H9 (cell line): Measurements from ENCODE around the gene OR10A7. TPM values are rescaled to one million over a fixed set of nuclear protein-coding genes. Genes with fewer than 3 reads are reported as not detected.

Source experiments
- DNase-seq: peaks from one replicate; pipeline ENCODE4 v3.0.0-alpha.2; 2017
- H2AFZ ChIP-seq: one replicate; pipeline ENCODE4 v1.6.1; 2013; ENCODE audit warnings: mild to moderate bottlenecking, low read length, control low read depth, moderate library complexity
- H2AK5ac ChIP-seq: 2 replicates; pipeline ENCODE4 v1.6.1; 2013; ENCODE audit warnings: low read length, control low read depth, mixed read lengths; ENCODE audit not compliant: insufficient read length
- H2BK120ac ChIP-seq: one replicate; pipeline ENCODE4 v1.6.1; 2013; ENCODE audit warnings: low read depth, mild to moderate bottlenecking, low read length, control low read depth, inconsistent platforms; ENCODE audit not compliant: poor library complexity, severe bottlenecking
- H2BK12ac ChIP-seq: 2 replicates; pipeline ENCODE4 v1.6.1; 2013; ENCODE audit warnings: low read length, control low read depth, mixed read lengths, low read depth; ENCODE audit not compliant: insufficient read length
- H2BK15ac ChIP-seq: 2 replicates; pipeline ENCODE4 v1.6.1; 2013; ENCODE audit warnings: low read depth, low read length, control low read depth
- H2BK20ac ChIP-seq: one replicate; pipeline ENCODE4 v1.6.1; 2013; ENCODE audit warnings: low read depth, mild to moderate bottlenecking, low read length, control low read depth, inconsistent platforms; ENCODE audit not compliant: poor library complexity, severe bottlenecking
- H2BK5ac ChIP-seq: 2 replicates; pipeline ENCODE4 v1.6.1; 2013; ENCODE audit warnings: low read length, control low read depth, mixed read lengths; ENCODE audit not compliant: insufficient read length
- H3K14ac ChIP-seq: 2 replicates; pipeline ENCODE4 v1.6.1; 2013; ENCODE audit warnings: low read length, control low read depth; ENCODE audit not compliant: insufficient read depth
- H3K18ac ChIP-seq: 2 replicates; pipeline ENCODE4 v1.6.1; 2013; ENCODE audit warnings: low read depth, mild to moderate bottlenecking, mixed read lengths, low read length, control low read depth; ENCODE audit not compliant: insufficient read length
- H3K23ac ChIP-seq: 2 replicates; pipeline ENCODE4 v1.6.1; 2013; ENCODE audit warnings: low read length, control low read depth, mixed read lengths, low read depth; ENCODE audit not compliant: insufficient read length
- H3K23me2 ChIP-seq: 2 replicates; pipeline ENCODE4 v1.6.1; 2013; ENCODE audit warnings: low read depth, mild to moderate bottlenecking, mixed read lengths, low read length, control low read depth; ENCODE audit not compliant: insufficient read length, poor library complexity, severe bottlenecking
- H3K27ac ChIP-seq: 2 replicates; pipeline ENCODE4 v1.5.1; 2013; ENCODE audit warnings: low read length, control low read depth, mixed read lengths, low read depth; ENCODE audit not compliant: insufficient read length
- H3K27me3 ChIP-seq: 2 replicates; pipeline ENCODE4 v1.6.1; 2013; ENCODE audit warnings: low read length, control low read depth, inconsistent platforms; ENCODE audit not compliant: insufficient read depth
- H3K4ac ChIP-seq: 2 replicates; pipeline ENCODE4 v1.6.1; 2013; ENCODE audit warnings: low read depth, mild to moderate bottlenecking, control low read depth, inconsistent platforms, low read length, moderate library complexity
- H3K4me1 ChIP-seq: 2 replicates; pipeline ENCODE4 v1.6.1; 2013; ENCODE audit warnings: low read length, control low read depth, inconsistent platforms; ENCODE audit not compliant: insufficient read depth
- H3K4me2 ChIP-seq: 2 replicates; pipeline ENCODE4 v1.6.1; 2013; ENCODE audit warnings: low read length, control low read depth, mixed read lengths; ENCODE audit not compliant: insufficient read length, insufficient read depth
- H3K56ac ChIP-seq: 2 replicates; pipeline ENCODE4 v1.6.1; 2013; ENCODE audit warnings: low read depth, mild to moderate bottlenecking, mixed read lengths, low read length, control low read depth; ENCODE audit not compliant: insufficient read length
- H3K79me1 ChIP-seq: 2 replicates; pipeline ENCODE4 v1.6.1; 2013; ENCODE audit warnings: low read depth, mild to moderate bottlenecking, moderate library complexity, low read length, control low read depth, inconsistent platforms; ENCODE audit not compliant: insufficient read depth, poor library complexity, severe bottlenecking
- H3K79me2 ChIP-seq: 2 replicates; pipeline ENCODE4 v1.6.1; 2013; ENCODE audit warnings: low read length, control low read depth, inconsistent platforms; ENCODE audit not compliant: insufficient read depth
- H3K9ac ChIP-seq: 2 replicates; pipeline ENCODE4 v1.6.1; 2013; ENCODE audit warnings: low read length, control low read depth, mixed read lengths; ENCODE audit not compliant: insufficient read length; ENCODE audit errors: extremely low read depth
- H3K9me3 ChIP-seq: one replicate; pipeline ENCODE4 v1.6.1; 2013; ENCODE audit warnings: low read depth, low read length, inconsistent platforms; ENCODE audit not compliant: control insufficient read depth
- H3T11ph ChIP-seq: one replicate; pipeline ENCODE4 v1.6.1; 2013; ENCODE audit warnings: mild to moderate bottlenecking, low read length, control low read depth, inconsistent platforms
- H4K20me1 ChIP-seq: one replicate; pipeline ENCODE4 v1.6.1; 2013; ENCODE audit not compliant: control insufficient read depth, insufficient read length, insufficient read depth
- H4K5ac ChIP-seq: 2 replicates; pipeline ENCODE4 v1.6.1; 2013; ENCODE audit warnings: low read depth, mild to moderate bottlenecking, mixed read lengths, low read length, control low read depth; ENCODE audit not compliant: insufficient read length
- H4K8ac ChIP-seq: replicated peaks from 2 replicates; pipeline ENCODE4 v1.6.1; 2013; ENCODE audit warnings: low read length, control low read depth, mixed read lengths, low read depth; ENCODE audit not compliant: insufficient read length
- H4K91ac ChIP-seq: 2 replicates; pipeline ENCODE4 v1.6.1; 2013; ENCODE audit warnings: low read depth, mild to moderate bottlenecking, moderate library complexity, mixed read lengths, low read length, control low read depth; ENCODE audit not compliant: insufficient read length
- H3K27ac Mint-ChIP-seq, 3 experiments: 2 replicates in 2 of 3; 3 replicates in 1 of 3; pipeline ENCODE4 v1.8.0; 2020 to 2021; ENCODE audit warnings: mixed read lengths in 3 of 3, mild to moderate bottlenecking in 1 of 3, moderate library complexity in 1 of 3
- H3K27me3 Mint-ChIP-seq: 2 replicates; pipeline ENCODE4 v1.8.0; 2021; ENCODE audit warnings: low read depth, mild to moderate bottlenecking, moderate library complexity, mixed read lengths
- H3K36me3 Mint-ChIP-seq, 3 experiments: 2 replicates in 2 of 3; 3 replicates in 1 of 3; pipeline ENCODE4 v1.8.0; 2020 to 2021; ENCODE audit warnings: low read depth in 3 of 3, mixed read lengths in 3 of 3; ENCODE audit not compliant: insufficient read depth in 1 of 3
- H3K4me1 Mint-ChIP-seq, 2 experiments: 2 replicates each; pipeline ENCODE4 v1.8.0; 2020; ENCODE audit warnings: mixed read lengths in 2 of 2
- H3K4me3 Mint-ChIP-seq, 2 experiments: 2 replicates in 1 of 2; 3 replicates in 1 of 2; pipeline ENCODE4 v1.8.0; 2020 to 2021; ENCODE audit warnings: mild to moderate bottlenecking in 2 of 2, mixed read lengths in 2 of 2, moderate library complexity in 1 of 2
- H3K9me3 Mint-ChIP-seq, 2 experiments: 2 replicates in 1 of 2; 3 replicates in 1 of 2; pipeline ENCODE4 v1.8.0; 2020; ENCODE audit warnings: mild to moderate bottlenecking in 2 of 2, mixed read lengths in 2 of 2, moderate library complexity in 1 of 2
- CTCF ChIP-seq: fragments of 200-600 bp; sonication (generic); conservative IDR thresholded peaks from 3 replicates; pipeline ENCODE4 v1.8.0; 2021; ENCODE audit warnings: antibody characterized with exemption, mild to moderate bottlenecking
- WGBS: extraction: QIAGEN DNeasy Blood & Tissue Kit; methylation state at CpG from one replicate; pipeline ENCODE4 v1.1.7; 2013; ENCODE audit warnings: missing lambda C conversion rate, low lambda C conversion rate, mixed read lengths; ENCODE audit not compliant: insufficient read length; ENCODE audit errors: extremely low coverage; 5-methylcytosine and 5-hydroxymethylcytosine counted together
- total RNA-seq: library from RNA; stranded (reverse); gene quantifications from 2 replicates; pipeline ENCODE4 v1.2.1, GENCODE V29; 2021

Gene OR10A7
- total RNA-seq, 1 experiment from 2014 or later = not detected

DNA sequence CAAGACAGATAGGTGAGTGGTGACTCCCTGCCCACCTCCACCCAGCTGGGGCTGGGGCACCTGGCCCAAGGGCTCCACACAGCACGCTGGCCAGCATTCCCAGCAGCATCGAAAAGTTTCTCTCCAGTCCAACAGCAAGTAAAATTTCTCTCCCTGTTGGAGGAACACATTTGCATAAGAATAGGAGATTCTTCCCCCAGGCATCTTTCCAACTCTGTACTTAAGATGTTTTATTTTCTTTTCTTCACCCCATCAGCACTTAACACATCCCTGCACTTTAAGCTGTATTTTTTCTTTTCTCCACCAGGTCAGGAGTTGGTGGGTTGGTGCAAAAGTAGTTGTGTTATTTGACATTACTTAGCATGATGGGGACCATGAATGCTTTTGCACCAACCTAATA, 47.4 kb upstream of the OR10A7 start:
- no peak overlapping the region for H3K18ac ChIP-seq

More for the DNA sequence above, 47.4 kb upstream of the OR10A7 start:
- no peak overlapping the region for H4K91ac ChIP-seq
- no peak overlapping the region for H2BK5ac ChIP-seq
- no CpG with 5 or more reads among the region's 2 CpGs for WGBS
- no peak overlapping the region for H3K23ac ChIP-seq
- H3K9ac ChIP-seq = no peak overlapping the region
- no peak overlapping the region for H3T11ph ChIP-seq
- H4K5ac ChIP-seq = no peak overlapping the region
- no peak overlapping the region for H2BK120ac ChIP-seq
- Mint-ChIP-seq H3K36me3 (peaks cover 3 to 9% (median 7%) of the 10 kb centered on the region in 3 experiments; a peak in 4 of 7 replicates), H3K27me3 (no peaks in the 10 kb centered on the region), H3K9me3 (peaks cover 2 to 7% of the 10 kb centered on the region in 2 experiments; a peak in 3 of 5 replicates), H3K27ac (no peak overlapping the region), H3K4me3 (no peak overlapping the region), H3K4me1 (peaks cover 6 to 11% of the 10 kb centered on the region in 2 experiments)
- no peaks in the 10 kb centered on the region for H3K27me3 ChIP-seq
- no peak overlapping the region for H2AK5ac ChIP-seq
- no peak overlapping the region for H3K4ac ChIP-seq
- no peak overlapping the region for H2AFZ ChIP-seq
- H3K79me2 ChIP-seq = no peaks in the 10 kb centered on the region
- no peaks in the 10 kb centered on the region for H3K23me2 ChIP-seq
- no peak overlapping the region for H3K27ac ChIP-seq
- no peaks in the 10 kb centered on the region for H4K20me1 ChIP-seq
- no peaks in the 10 kb centered on the region for H3K9me3 ChIP-seq
- no peak overlapping the region for H2BK12ac ChIP-seq
- H3K4me1 ChIP-seq = no peaks in the 10 kb centered on the region
- no peak overlapping the region for H2BK15ac ChIP-seq
- H3K14ac ChIP-seq = no peak overlapping the region
- H3K79me1 ChIP-seq = no peaks in the 10 kb centered on the region
- H3K4me2 ChIP-seq = no peak overlapping the region
- no peak overlapping the region for H2BK20ac ChIP-seq
- DNase-seq = no peak
- H3K56ac ChIP-seq = no peak overlapping the region
- TF ChIP-seq CTCF = no peak
- H4K8ac ChIP-seq = no peak overlapping the region
